Upper lobe of left lung (tissue), 6 donors: Measurements from ENCODE around the gene TRIM34. TPM values are rescaled to one million over a fixed set of nuclear protein-coding genes. Genes with fewer than 3 reads are reported as not detected.
A peak's percentile ranks its signal among the peaks of the same experiment; 100 is the strongest.
"Not testable (repeated sequence)": the region's sequence is repeated elsewhere in the genome, so short reads cannot be mapped to it uniquely, and the experiment has no call there.

Source experiments
- ATAC-seq, 2 donors: fragments of 200-7000 bp; cut with Tn5 transposase; one replicate each; pipeline ENCODE4 v1.9.1; 2022; ENCODE audit warnings: mild to moderate bottlenecking in 2 of 2, moderate library complexity in 2 of 2; ENCODE audit not compliant: low FRiP score in 2 of 2
- DNase-seq, 2 donors: peaks; one replicate each; pipeline ENCODE4 v3.0.0-alpha.2; 2019 to 2020
- H3K27ac ChIP-seq, 4 donors: fragments of 200-600 bp; sonication (generic); one replicate each; pipeline ENCODE4 v1.5.1; 2016 to 2019
- H3K27me3 ChIP-seq, 4 donors: fragments of 200-600 bp; sonication (generic); one replicate each; pipeline ENCODE4 v1.5.1; 2017 to 2019
- H3K36me3 ChIP-seq, 4 donors: fragments of 200-600 bp; sonication (generic); one replicate each; pipeline ENCODE4 v1.5.1; 2016 to 2019
- H3K4me1 ChIP-seq, 4 donors: fragments of 200-600 bp; sonication (generic); one replicate each; pipeline ENCODE4 v1.5.1; 2018 to 2019
- H3K4me3 ChIP-seq, 4 donors: fragments of 200-600 bp; sonication (generic); one replicate each; pipeline ENCODE4 v1.5.1; 2017 to 2019; ENCODE audit warnings: mild to moderate bottlenecking in 2 of 4, moderate library complexity in 1 of 4
- H3K9me3 ChIP-seq, 4 donors: fragments of 200-600 bp; sonication (generic); one replicate each; pipeline ENCODE4 v1.5.1; 2018 to 2019
- CTCF ChIP-seq, 6 experiments: fragments of 450-650 bp in 4 of 6; fragments of 200-600 bp in 2 of 6; sonication (generic) in 2 of 6; IDR thresholded peaks; one replicate each; pipeline ENCODE4 v1.5.1; 2016 to 2019; ENCODE audit warnings: antibody characterized with exemption in 6 of 6
- EP300 ChIP-seq, 4 donors: sonication (generic); formaldehyde crosslinking; IDR thresholded peaks; one replicate each; pipeline ENCODE4 v1.5.1; 2017; ENCODE audit warnings: antibody characterized with exemption in 4 of 4, control low read depth in 2 of 4
- POLR2A ChIP-seq, 4 donors: fragments of 450-650 bp; IDR thresholded peaks; one replicate each; pipeline ENCODE4 v1.5.1; 2016 to 2017; ENCODE audit warnings: antibody characterized with exemption in 4 of 4, mild to moderate bottlenecking in 2 of 4
- POLR2AphosphoS5 ChIP-seq, 2 donors: sonication (generic); formaldehyde crosslinking; IDR thresholded peaks; one replicate each; pipeline ENCODE4 v1.5.1; 2017; ENCODE audit warnings: antibody characterized with exemption in 2 of 2
- WGBS, 2 donors: methylation state at CpG; one replicate each; pipeline ENCODE4 v1.1.5; 2017 to 2018; 5-methylcytosine and 5-hydroxymethylcytosine counted together
- total RNA-seq, 6 donors: library from RNA; depleted of rRNA in 4 of 6; stranded (reverse); fragments of >200 nt in 4 of 6; gene quantifications; one replicate each; pipeline versions ENCODE4 v1.1.0 to v1.2.1, GENCODE V29; 2016 to 2021
- donor health status: DM: no; HTN: no; CAD: no; lungs with moderate emphysema.
- donor health status: DM: no; HTN: yes; CAD: no; lungs with severe emphysema.

TRIM34 gene
- total RNA-seq, 6 donors from 2014 or later, result 5.8 to 15.0 (median 8.4) TPM

- DNase-seq (peak in 1 of 2 donors; percentile 69), ATAC-seq (peak; percentile 77 to 82)
- H3K27ac ChIP-seq, result peak within 1 kb of the TSS; percentile 83 to 94 (median 87)
- no peaks in the 10 kb centered on the region for H3K36me3 ChIP-seq
- H3K4me1 ChIP-seq, result peaks cover 21 to 42% (median 24%) of the 10 kb centered on the region in 4 donors
- H3K4me3 ChIP-seq, result peak within 1 kb of the TSS; percentile 25 to 57 (median 43)
- TF ChIP-seq CTCF (IDR thresholded peaks at IDR 0.05) (no peak), POLR2A (IDR thresholded peaks at IDR 0.05) (peak in 1 of 4 donors; percentile 73), POLR2AphosphoS5 (IDR thresholded peaks at IDR 0.05) (peak; percentile 25 to 63), EP300 (IDR thresholded peaks at IDR 0.05) (peak in 1 of 4 donors; percentile 64)
- no peaks in the 10 kb centered on the region for H3K9me3 ChIP-seq
- no peaks in the 10 kb centered on the region for H3K27me3 ChIP-seq
- 3% methylated on average over 2 of the region's 2 CpGs for WGBS, 2 donors
Observed at GRCh38 chr11:5689551-5689983, 64.8 kb downstream of the TRIM34 start, which contains the start of gene TRIM22. Gene TRIM22 (plus strand): TSS chr11:5689790. CDS start chr11:5696233, 6,443 bp downstream.

GRCh38 chr11:5690216-5690615 lies 65.4 kb downstream of the TRIM34 start:
- Histone ChIP-seq H3K4me1 (peaks cover 19 to 43% (median 23%) of the 10 kb centered on the region in 4 donors), H3K4me3 (peak overlapping the region; percentile 25 to 57 (median 43)), H3K27ac (peak overlapping the region; percentile 83 to 94 (median 87)), H3K36me3 (no peaks in the 10 kb centered on the region), H3K9me3 (no peaks in the 10 kb centered on the region), H3K27me3 (no peaks in the 10 kb centered on the region)
- 2% methylated on average over 5 of the region's 5 CpGs for WGBS, 2 donors
- TF ChIP-seq CTCF (IDR thresholded peaks at IDR 0.05) (no peak), POLR2AphosphoS5 (IDR thresholded peaks at IDR 0.05) (no peak), EP300 (IDR thresholded peaks at IDR 0.05) (no peak), POLR2A (IDR thresholded peaks at IDR 0.05) (no peak)
- DNase-seq (peak in 1 of 2 donors; percentile 28), ATAC-seq (peak; percentile 41 to 85)

GRCh38 chr11:5690736-5691135 lies 65.9 kb downstream of the TRIM34 start:
- no peaks in the 10 kb centered on the region for H3K9me3 ChIP-seq
- WGBS, 2 donors, result 1 to 9% methylated on average over 5 of the region's 5 CpGs
- peak in 1 of 2 donors; percentile 33 for ATAC-seq
- no peak for DNase-seq
- H3K27ac ChIP-seq, result peak overlapping the region; percentile 83 to 94 (median 87)
- peak overlapping the region in 3 of 4 donors; percentile 37 to 57 (median 49) for H3K4me3 ChIP-seq
- H3K4me1 ChIP-seq, result peaks cover 16 to 38% (median 22%) of the 10 kb centered on the region in 4 donors
- H3K27me3 ChIP-seq, result no peaks in the 10 kb centered on the region
- H3K36me3 ChIP-seq, result peaks cover 0 to under 1% (median 0%) of the 10 kb centered on the region in 4 donors
- TF ChIP-seq EP300 (IDR thresholded peaks at IDR 0.05) (no peak), POLR2AphosphoS5 (IDR thresholded peaks at IDR 0.05) (no peak), CTCF (IDR thresholded peaks at IDR 0.05) (no peak), POLR2A (IDR thresholded peaks at IDR 0.05) (peak in 1 of 4 donors; percentile 22)

GRCh38 chr11:5691238-5691963 lies 66.6 kb downstream of the TRIM34 start:
- not testable (repeated sequence) for ATAC-seq, DNase-seq, H3K36me3 ChIP-seq, H3K9me3 ChIP-seq, H3K27me3 ChIP-seq
- Histone ChIP-seq H3K27ac (peak overlapping the region; percentile 83 to 94 (median 87)), H3K4me1 (peaks cover 16 to 35% (median 22%) of the 10 kb centered on the region in 4 donors), H3K4me3 (peak overlapping the region in 3 of 4 donors; percentile 37 to 57 (median 49))
- 31 to 44% methylated on average over 12 of the region's 12 CpGs for WGBS, 2 donors

GRCh38 chr11:5691964-5692361 lies 67.2 kb downstream of the TRIM34 start:
- H3K9me3 ChIP-seq, result no peaks in the 10 kb centered on the region
- H3K27ac ChIP-seq, result peak overlapping the region; percentile 1 to 94 (median 87)
- DNase-seq (no peak), ATAC-seq (no peak)
- H3K4me1 ChIP-seq, result peaks cover 16 to 35% (median 22%) of the 10 kb centered on the region in 4 donors
- WGBS, 2 donors, result 32 to 43% methylated on average over 3 of the region's 3 CpGs
- peaks cover 0 to 13% (median 4%) of the 10 kb centered on the region in 4 donors for H3K36me3 ChIP-seq
- H3K27me3 ChIP-seq, result no peaks in the 10 kb centered on the region
- peak overlapping the region in 3 of 4 donors; percentile 37 to 57 (median 49) for H3K4me3 ChIP-seq
- TF ChIP-seq EP300 (IDR thresholded peaks at IDR 0.05), result no peak
- no peak for TF ChIP-seq POLR2AphosphoS5 (IDR thresholded peaks at IDR 0.05)
- no peak for TF ChIP-seq CTCF (IDR thresholded peaks at IDR 0.05)
- no peak for TF ChIP-seq POLR2A (IDR thresholded peaks at IDR 0.05)
